ENCODE results near the gene IKZF4. TPM values are rescaled to one million over a fixed set of nuclear protein-coding genes. Genes with fewer than 3 reads are reported as not detected.
"Not testable (repeated sequence)": the region's sequence is repeated elsewhere in the genome, so short reads cannot be mapped to it uniquely, and the experiment has no call there.

The IKZF4 gene
- total RNA-seq, 6 experiments from 2014 or later: 0.99 to 2.6 (median 2.3) TPM

GRCh38 chr12:55996715-55997534 lies 23.9 kb upstream of the IKZF4 start, which contains the start of gene SUOX:
Gene SUOX, plus strand, starts transcription at chr12:55997276. Its CDS starts 4,946 bp downstream, at chr12:56002222.
- peaks cover 0 to 48% (median 10%) of the 10 kb centered on the region in 4 donors for H3K4me1 ChIP-seq
- no peaks in the 10 kb centered on the region for H3K27me3 ChIP-seq
- peaks cover 0 to 25% (median 10%) of the 10 kb centered on the region in 4 donors for H3K36me3 ChIP-seq
- TF ChIP-seq, protein P1, sequence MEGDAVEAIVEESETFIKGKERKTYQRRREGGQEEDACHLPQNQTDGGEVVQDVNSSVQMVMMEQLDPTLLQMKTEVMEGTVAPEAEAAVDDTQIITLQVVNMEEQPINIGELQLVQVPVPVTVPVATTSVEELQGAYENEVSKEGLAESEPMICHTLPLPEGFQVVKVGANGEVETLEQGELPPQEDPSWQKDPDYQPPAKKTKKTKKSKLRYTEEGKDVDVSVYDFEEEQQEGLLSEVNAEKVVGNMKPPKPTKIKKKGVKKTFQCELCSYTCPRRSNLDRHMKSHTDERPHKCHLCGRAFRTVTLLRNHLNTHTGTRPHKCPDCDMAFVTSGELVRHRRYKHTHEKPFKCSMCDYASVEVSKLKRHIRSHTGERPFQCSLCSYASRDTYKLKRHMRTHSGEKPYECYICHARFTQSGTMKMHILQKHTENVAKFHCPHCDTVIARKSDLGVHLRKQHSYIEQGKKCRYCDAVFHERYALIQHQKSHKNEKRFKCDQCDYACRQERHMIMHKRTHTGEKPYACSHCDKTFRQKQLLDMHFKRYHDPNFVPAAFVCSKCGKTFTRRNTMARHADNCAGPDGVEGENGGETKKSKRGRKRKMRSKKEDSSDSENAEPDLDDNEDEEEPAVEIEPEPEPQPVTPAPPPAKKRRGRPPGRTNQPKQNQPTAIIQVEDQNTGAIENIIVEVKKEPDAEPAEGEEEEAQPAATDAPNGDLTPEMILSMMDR (IDR thresholded peaks at IDR 0.05): peak in 1 of 4 donors; percentile 8
- peak; percentile 66 for TF ChIP-seq POLR2A (IDR thresholded peaks at IDR 0.05)
- 5% methylated on average over 14 of the region's 27 CpGs for WGBS (ENCODE audit: insufficient coverage, low coverage, low lambda C conversion rate, missing lambda C conversion rate)
- intact Hi-C loops (cut with DNase I): loop anchor here (5.0 to 10.0 kb wide), 2 partner anchors 45 to 48 kb away; partner anchors contain the start of gene RPS26 (in 2 of the 2)
- peak; percentile 95 to 99 (median 95) for ATAC-seq
- H3K27ac ChIP-seq: peak within 1 kb of the TSS; percentile 57 to 87 (median 84)
- peak; percentile 96 to 99 (median 99) for DNase-seq
- H3K4me3 ChIP-seq: peak within 1 kb of the TSS; percentile 64 to 91 (median 70)
- no peaks in the 10 kb centered on the region for H3K9me3 ChIP-seq

DNA sequence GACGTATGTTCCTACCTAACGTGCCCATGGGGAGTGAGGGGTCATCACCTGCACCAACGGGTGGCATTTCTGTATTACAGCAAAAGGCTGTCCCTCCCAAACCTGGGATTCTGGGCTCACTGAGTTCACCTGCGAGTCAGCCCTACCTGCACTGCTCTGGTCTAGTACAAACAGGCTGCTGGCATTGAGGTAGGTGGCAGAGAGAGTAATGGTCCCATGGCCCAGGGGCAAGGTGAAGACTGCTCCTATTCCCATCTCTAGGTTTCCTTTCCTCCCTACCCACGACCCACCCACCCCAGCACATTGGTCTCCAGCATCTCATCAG lies 23.3 kb upstream of the IKZF4 start:
- Histone ChIP-seq H3K4me3 (peak overlapping the region; percentile 64 to 91 (median 70)), H3K36me3 (peaks cover 0 to 19% (median 6%) of the 10 kb centered on the region in 4 donors), H3K9me3 (no peaks in the 10 kb centered on the region), H3K27ac (peak overlapping the region; percentile 57 to 87 (median 84)), H3K4me1 (peaks cover 0 to 53% (median 10%) of the 10 kb centered on the region in 4 donors), H3K27me3 (no peaks in the 10 kb centered on the region)
- intact Hi-C loops (cut with DNase I): loop anchor here (5.0 to 10.0 kb wide), 2 partner anchors 45 to 47 kb away; partner anchors contain the start of gene RPS26 (in 2 of the 2)
- 0% methylated on average over 2 of the region's 5 CpGs for WGBS (ENCODE audit: insufficient coverage, low coverage, low lambda C conversion rate, missing lambda C conversion rate)
- DNase-seq: no peak
- TF ChIP-seq POLR2A (IDR thresholded peaks at IDR 0.05): no peak
- TF ChIP-seq, protein P1 (IDR thresholded peaks at IDR 0.05): no peak
- peak; percentile 27 to 54 (median 40) for ATAC-seq

DNA sequence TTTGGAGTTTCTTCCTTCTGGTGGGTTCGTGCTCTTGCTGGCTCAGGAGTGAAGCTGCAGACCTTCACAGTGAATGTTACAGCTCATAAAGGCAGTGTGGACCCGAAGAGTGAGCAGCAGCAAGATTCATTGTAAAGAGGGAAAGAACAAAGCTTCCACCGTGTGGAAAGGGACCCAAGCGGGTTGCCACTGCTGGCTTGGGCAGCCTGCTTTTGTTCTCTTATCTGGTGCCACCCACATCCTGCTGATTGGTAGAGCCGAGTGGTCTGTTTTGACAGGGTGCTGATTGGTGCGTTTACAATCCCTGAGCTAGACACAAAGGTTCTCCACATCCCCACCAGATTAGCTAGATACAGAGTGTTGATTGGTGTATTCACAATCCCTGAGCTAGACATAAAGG lies 21.3 kb upstream of the IKZF4 start:
- not testable (repeated sequence) for H3K9me3 ChIP-seq, DNase-seq, H3K27me3 ChIP-seq, H3K27ac ChIP-seq, H3K4me3 ChIP-seq, ATAC-seq
- 46% methylated on average over 4 of the region's 6 CpGs for WGBS (ENCODE audit: insufficient coverage, low coverage, low lambda C conversion rate, missing lambda C conversion rate)
- intact Hi-C loops (cut with DNase I): loop anchor here (5.0 to 10.0 kb wide), 2 partner anchors 43 to 45 kb away; partner anchors contain the start of gene RPS26 (in 2 of the 2)
- H3K4me1 ChIP-seq: peaks cover 0 to 52% (median 10%) of the 10 kb centered on the region in 4 donors
- H3K36me3 ChIP-seq: peaks cover 0 to 21% (median 7%) of the 10 kb centered on the region in 4 donors

DNA sequence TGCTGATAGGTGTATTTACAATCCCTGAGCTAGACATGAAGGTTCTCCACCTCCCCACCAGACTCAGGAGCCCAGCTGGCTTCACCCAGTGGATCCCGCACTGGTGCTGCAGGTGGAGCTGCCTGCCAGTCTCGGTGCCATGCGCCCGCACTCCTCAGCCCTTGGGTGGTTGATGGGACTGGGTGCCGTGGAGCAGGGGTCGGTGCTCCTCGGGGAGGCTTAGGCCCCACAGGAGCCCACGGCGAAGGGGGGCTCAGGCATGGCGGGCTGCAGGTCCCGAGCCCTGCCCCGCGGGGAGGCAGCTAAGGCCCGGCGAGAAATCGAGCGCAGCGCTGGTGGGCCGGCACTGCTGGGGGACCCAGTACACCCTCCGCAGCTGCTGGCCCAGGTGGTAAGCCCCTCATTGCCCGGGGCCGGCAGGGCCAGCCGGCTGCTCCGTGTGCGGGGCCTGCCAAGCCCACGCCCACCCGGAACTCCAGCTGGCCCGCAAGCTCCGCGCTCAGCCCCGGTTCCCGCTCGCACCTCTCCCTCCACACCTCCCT lies 20.8 kb upstream of the IKZF4 start:
- intact Hi-C loops (cut with DNase I): loop anchor here (5.0 to 10.0 kb wide), 2 partner anchors 42 to 45 kb away; partner anchors contain the start of gene RPS26 (in 2 of the 2)
- Histone ChIP-seq H3K4me1 (peaks cover 0 to 47% (median 10%) of the 10 kb centered on the region in 4 donors), H3K36me3 (peaks cover 0 to 21% (median 7%) of the 10 kb centered on the region in 4 donors)
- not testable (repeated sequence) for H3K4me3 ChIP-seq, ATAC-seq, H3K27me3 ChIP-seq, DNase-seq, H3K27ac ChIP-seq, H3K9me3 ChIP-seq
- WGBS (ENCODE audit: insufficient coverage, low coverage, low lambda C conversion rate, missing lambda C conversion rate): no CpG with 5 or more reads among the region's 33 CpGs

DNA sequence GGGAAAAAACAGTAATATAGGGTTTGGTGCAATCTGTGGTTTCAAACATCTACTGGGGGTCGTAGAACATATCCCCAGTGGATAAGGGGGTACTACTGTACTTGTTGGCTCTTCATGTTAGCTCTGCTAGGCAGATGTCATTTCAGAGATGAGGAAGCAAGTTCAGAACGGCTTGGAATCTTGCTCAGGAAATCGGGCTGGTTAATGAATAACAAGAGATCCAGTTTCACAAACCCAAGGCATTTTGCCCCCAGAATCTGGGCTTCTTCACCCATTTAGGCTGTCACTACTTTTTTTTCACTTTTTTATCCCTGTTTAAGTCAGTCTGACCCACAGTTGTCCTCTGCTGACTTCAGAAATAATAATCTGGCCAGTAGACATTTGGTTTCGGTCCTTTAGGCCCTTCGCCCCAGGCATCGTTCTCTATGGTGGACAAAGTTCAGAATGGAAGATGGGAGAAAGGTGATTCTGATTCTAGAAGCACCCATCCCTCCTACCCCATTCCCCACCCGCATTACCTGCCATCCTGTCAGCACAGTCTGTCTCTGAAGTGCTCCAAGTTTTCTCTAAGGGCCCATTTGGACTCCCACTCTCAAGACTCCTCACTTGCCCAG lies 19.2 kb upstream of the IKZF4 start:
- Histone ChIP-seq H3K36me3 (peaks cover 0 to 21% (median 7%) of the 10 kb centered on the region in 4 donors), H3K27ac (peak overlapping the region; percentile 62 to 81 (median 70)), H3K4me3 (peak overlapping the region in 1 of 3 donors; percentile 13), H3K27me3 (no peaks in the 10 kb centered on the region), H3K9me3 (no peaks in the 10 kb centered on the region), H3K4me1 (peaks cover 0 to 36% (median 7%) of the 10 kb centered on the region in 4 donors)
- no peak for TF ChIP-seq POLR2A (IDR thresholded peaks at IDR 0.05)
- TF ChIP-seq, protein P1 (IDR thresholded peaks at IDR 0.05): no peak
- WGBS (ENCODE audit: insufficient coverage, low coverage, low lambda C conversion rate, missing lambda C conversion rate): 26% methylated on average over 7 of the region's 7 CpGs
- ATAC-seq: peak in 3 of 4 donors; percentile 14 to 33 (median 19)
- intact Hi-C loops (cut with DNase I): no loop called here
- DNase-seq: no peak

DNA sequence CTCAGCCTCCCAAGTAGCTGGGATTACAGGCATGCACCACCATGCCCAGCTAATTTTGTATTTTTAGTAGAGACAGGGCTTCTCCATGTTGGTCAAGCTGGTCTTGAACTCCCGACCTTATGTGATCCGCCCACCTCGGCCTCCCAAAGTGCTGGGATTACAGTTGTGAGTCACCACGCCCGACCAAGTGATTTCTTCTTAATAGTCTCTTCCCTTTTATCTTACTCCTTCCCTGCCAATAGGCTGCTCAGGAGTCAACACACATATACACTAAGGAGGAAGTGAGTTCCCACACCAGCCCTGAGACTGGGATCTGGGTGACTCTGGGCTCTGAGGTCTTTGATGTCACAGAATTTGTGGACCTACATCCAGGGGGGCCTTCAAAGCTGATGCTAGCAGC lies 17.5 kb upstream of the IKZF4 start:
- H3K9me3 ChIP-seq; H3K27ac ChIP-seq; ATAC-seq; H3K27me3 ChIP-seq; DNase-seq; intact Hi-C loops (cut with DNase I); H3K4me3 ChIP-seq: not testable (repeated sequence)
- H3K36me3 ChIP-seq: peaks cover 0 to 21% (median 7%) of the 10 kb centered on the region in 4 donors
- H3K4me1 ChIP-seq: peaks cover 0 to 29% (median 7%) of the 10 kb centered on the region in 4 donors
- 93% methylated on average over 5 of the region's 5 CpGs for WGBS (ENCODE audit: insufficient coverage, low coverage, low lambda C conversion rate, missing lambda C conversion rate)
